GM12878 (cell line): ENCODE data around the gene ACVR1. TPM values are rescaled to one million over a fixed set of nuclear protein-coding genes. Genes with fewer than 3 reads are reported as not detected.

Experiments
- ATAC-seq: fragments of 200-7000 bp; cut with Tn5 transposase; 3 replicates; pipeline ENCODE4 v1.9.1; 2020; ENCODE audit warnings: mild to moderate bottlenecking, moderate library complexity
- BruUV-seq: library from RNA; stranded (reverse); fragments of 400-500 nt; replicated peaks from 2 replicates; lab custom pipeline; 2021; lab: Mats Ljungman, UMichigan
- CTCF ChIA-PET: fragments of 300-600 bp; sonication (Branson Sonifier 250); formaldehyde crosslinking; extraction: SDS; loops from one replicate; lab custom pipeline; 2021; ENCODE audit warnings: inconsistent platforms; lab: Yijun Ruan, JAX
- POLR2A ChIA-PET: fragments of 350-600 bp; formaldehyde crosslinking; extraction: SDS; loops from one replicate; lab custom pipeline; 2021; ENCODE audit warnings: inconsistent platforms; lab: Charles Lee
- RAD21 ChIA-PET: fragments of 300-600 bp; sonication (Branson Sonifier 250); formaldehyde crosslinking; loops from one replicate; lab custom pipeline; 2023; ENCODE audit warnings: antibody characterized with exemption; ENCODE audit not compliant: unreplicated experiment; lab: Charles Lee
- SMC1A ChIA-PET: fragments of 300-600 bp; sonication (Branson Sonifier 250); formaldehyde crosslinking; loops from one replicate; lab custom pipeline; 2023; ENCODE audit not compliant: unreplicated experiment, uncharacterized antibody; lab: Charles Lee
- DNase-seq: peaks from one replicate; pipeline ENCODE4 v3.0.0-alpha.2; 2011; ENCODE audit warnings: low read depth, low spot score
- FAIRE-seq: peaks from 3 replicates; lab custom pipeline; 2011; peaks lifted over from hg19 to GRCh38; lab: Jason Lieb, UNC
- H2AFZ ChIP-seq: 2 replicates; pipeline ENCODE4 v1.6.0; 2011; ENCODE audit warnings: low read depth, low read length, control low read depth; ENCODE audit not compliant: control insufficient read depth
- H3K27ac ChIP-seq: 2 replicates; pipeline ENCODE4 v1.5.1; 2011; ENCODE audit warnings: control low read depth; ENCODE audit not compliant: control insufficient read depth, insufficient read depth
- H3K27me3 ChIP-seq, 2 experiments: replicated peaks in 1 of 2; 2 replicates each; pipeline versions ENCODE4 v1.6.0 to v1.6.1; 2011; ENCODE audit warnings: low read length in 1 of 2; ENCODE audit not compliant: control insufficient read depth in 2 of 2, insufficient read depth in 2 of 2
- H3K36me3 ChIP-seq, 2 experiments: 2 replicates each; pipeline ENCODE4 v1.5.1; 2011; ENCODE audit warnings: low read length in 1 of 2; ENCODE audit not compliant: control insufficient read depth in 2 of 2, insufficient read depth in 2 of 2
- H3K4me1 ChIP-seq: 2 replicates; pipeline ENCODE4 v1.6.1; 2011; ENCODE audit warnings: mild to moderate bottlenecking, low read length, moderate library complexity, mixed read lengths; ENCODE audit not compliant: control insufficient read depth, insufficient read depth
- H3K4me2 ChIP-seq: 2 replicates; pipeline ENCODE4 v1.6.0; 2011; ENCODE audit warnings: control low read depth; ENCODE audit not compliant: control insufficient read depth, insufficient read depth
- H3K4me3 ChIP-seq: fragments of 200-600 bp; sonication (generic); 2 replicates; pipeline ENCODE4 v1.5.1; 2016
- H3K79me2 ChIP-seq: 2 replicates; pipeline ENCODE4 v1.6.0; 2011; ENCODE audit warnings: low read length; ENCODE audit not compliant: control insufficient read depth, insufficient read depth
- H3K9ac ChIP-seq: 2 replicates; pipeline ENCODE4 v1.8.0; 2011; ENCODE audit warnings: low read length, control low read depth, mixed read lengths; ENCODE audit not compliant: control insufficient read depth, insufficient read depth
- H3K9me3 ChIP-seq: replicated peaks from 3 replicates; pipeline ENCODE4 v1.5.1; 2011; ENCODE audit warnings: mild to moderate bottlenecking, low read length; ENCODE audit not compliant: control insufficient read depth, insufficient read depth
- H4K20me1 ChIP-seq: 2 replicates; pipeline ENCODE4 v1.6.0; 2011; ENCODE audit not compliant: control insufficient read depth, insufficient read depth
- HDAC2 ChIP-seq: fragments of 200-600 bp; sonication (generic); IDR thresholded peaks from 2 replicates; pipeline ENCODE4 v1.6.1; 2017
- HDGF ChIP-seq: fragments of 450-650 bp; IDR thresholded peaks from 2 replicates; pipeline ENCODE4 v1.6.1; 2016; ENCODE audit warnings: antibody characterized with exemption
- LARP7 ChIP-seq: fragments of 450-650 bp; IDR thresholded peaks from 2 replicates; pipeline ENCODE4 v1.6.1; 2017; ENCODE audit warnings: mild to moderate bottlenecking
- MTA3 ChIP-seq: IDR thresholded peaks from 2 replicates; pipeline ENCODE4 v1.6.1; 2012; ENCODE audit warnings: low read length, inconsistent platforms, borderline replicate concordance
- MXI1 ChIP-seq: fragments of 150-350 bp; IDR thresholded peaks from 2 replicates; pipeline ENCODE4 v1.6.1; 2011; ENCODE audit warnings: low read depth, mild to moderate bottlenecking, inconsistent platforms, low read length, improper control_type of control experiment
- MYB ChIP-seq: fragments of 150-350 bp; IDR thresholded peaks from 2 replicates; pipeline ENCODE4 v1.6.1; 2014; ENCODE audit warnings: mild to moderate bottlenecking, low read depth, low read length, borderline replicate concordance
- NFXL1 ChIP-seq: fragments of 450-650 bp; IDR thresholded peaks from 2 replicates; pipeline ENCODE4 v1.6.1; 2017; ENCODE audit warnings: antibody characterized with exemption, mild to moderate bottlenecking, borderline replicate concordance
- POLR2A ChIP-seq: IDR thresholded peaks from 2 replicates; pipeline ENCODE4 v1.6.1; 2011; ENCODE audit warnings: low read depth, mild to moderate bottlenecking, low read length
- REST ChIP-seq: IDR thresholded peaks from 2 replicates; pipeline ENCODE4 v1.6.1; 2012; ENCODE audit warnings: mild to moderate bottlenecking, low read depth, low read length
- SIN3A ChIP-seq: IDR thresholded peaks from 2 replicates; pipeline ENCODE4 v1.6.1; 2012; ENCODE audit warnings: low read depth, low read length, improper control_type of control experiment
- SUPT20H ChIP-seq: IDR thresholded peaks from 2 replicates; pipeline ENCODE4 v1.6.1; 2011; ENCODE audit warnings: low read depth, mild to moderate bottlenecking, low read length, moderate library complexity, borderline replicate concordance; ENCODE audit not compliant: control insufficient read depth
- TARDBP ChIP-seq: IDR thresholded peaks from 2 replicates; pipeline ENCODE4 v1.6.1; 2016; ENCODE audit warnings: borderline replicate concordance
- ZNF384 ChIP-seq: IDR thresholded peaks from 2 replicates; pipeline ENCODE4 v1.6.1; 2012; ENCODE audit warnings: low read depth, mild to moderate bottlenecking, low read length, improper control_type of control experiment, borderline replicate concordance
- ZNF592 ChIP-seq: fragments of 450-650 bp; IDR thresholded peaks from 2 replicates; pipeline ENCODE4 v1.6.1; 2017; ENCODE audit warnings: mild to moderate bottlenecking, moderate library complexity
- WGBS: methylation state at CpG from one replicate; pipeline ENCODE4 v1.1.6; 2016; ENCODE audit warnings: low lambda C conversion rate; ENCODE audit not compliant: insufficient replicate concordance, insufficient coverage; ENCODE audit errors: missing lambda C conversion rate; 5-methylcytosine and 5-hydroxymethylcytosine counted together
- in situ Hi-C: fragments of 300-500 bp; cut with MboI; formaldehyde crosslinking; loops from 9 replicates; pipeline ENCODE4 v1.14.3; 2018; ENCODE audit warnings: mixed read lengths
- intact Hi-C: fragments of 100-400 bp; cut with micrococcal nuclease; formaldehyde crosslinking; loops from one replicate; pipeline ENCODE4 v1.14.2; 2022; ENCODE audit not compliant: unreplicated experiment
- polyA plus RNA-seq, 11 experiments: library from polyadenylated mRNA; depleted of rRNA in 4 of 11; unstranded in 6 of 11; stranded (reverse) in 5 of 11; fragments of >200 nt; fragmentation: Nextera tagmentation in 4 of 11; fragmentation: Illumina TruSeq in 1 of 11; extraction: Ambion mirVana in 4 of 11; extraction: Trizol in 1 of 11; gene quantifications; 1 replicate in 1 of 11; 2 replicates in 10 of 11; pipeline versions ENCODE4 v1.2.1 to v1.2.3, GENCODE V29; 2011 to 2016; ENCODE audit warnings: inconsistent platforms in 2 of 11, missing spikeins in 2 of 11, low read depth in 1 of 11
- total RNA-seq, 4 experiments: library from RNA; depleted of rRNA in 3 of 4; stranded (reverse); fragments of >200 nt in 3 of 4; fragmentation: Illumina TruSeq in 1 of 4; extraction: Trizol in 1 of 4; gene quantifications; 2 replicates each; pipeline versions ENCODE4 v1.2.1 to v1.2.3, GENCODE V29; 2013 to 2021

Gene ACVR1
- total and polyA plus RNA-seq, 10 of the 15 experiments (the other 5 are each of a cell fraction or from before 2014, with no cell fraction given) = 0.06 to 0.24 (median 0.14) TPM; not detected in 4

GRCh38 chr2:157923598-157924217, 47.6 kb upstream of the ACVR1 start:
- CTCF ChIA-PET = no interaction called here
- H3K4me3 ChIP-seq = no peak overlapping the region
- intact Hi-C loops = no loop called here
- no peak for TF ChIP-seq POLR2A
- no peak for TF ChIP-seq HDAC2
- no peak for TF ChIP-seq TARDBP
- TF ChIP-seq SIN3A = no peak
- no peak for TF ChIP-seq NFXL1
- no peak for TF ChIP-seq HDGF
- no peak for TF ChIP-seq LARP7
- no peak for TF ChIP-seq ZNF384
- TF ChIP-seq MTA3 = no peak
- no peak for TF ChIP-seq SUPT20H
- no peak for TF ChIP-seq ZNF592
- no peak for TF ChIP-seq MXI1
- TF ChIP-seq REST = no peak
- no peak for TF ChIP-seq MYB

More at GRCh38 chr2:157923598-157924217, 47.6 kb upstream of the ACVR1 start:
- Histone ChIP-seq H3K4me2 (no peak overlapping the region), H3K79me2 (no peaks in the 10 kb centered on the region), H3K27ac (no peak overlapping the region), H3K4me1 (no peaks in the 10 kb centered on the region), H3K9ac (no peak overlapping the region), H2AFZ (no peak overlapping the region), H4K20me1 (no peaks in the 10 kb centered on the region), H3K27me3 (no peaks in the 10 kb centered on the region; a peak in 2 of 4 replicates), H3K36me3 (no peaks in the 10 kb centered on the region), H3K9me3 (no peaks in the 10 kb centered on the region)
- 30% methylated on average over 5 of the region's 5 CpGs for WGBS
- FAIRE-seq (no peak), DNase-seq (no peak), ATAC-seq (no peak)
- ChIA-PET SMC1A (no interaction called here), RAD21 (no interaction called here), POLR2A (no interaction called here)
- in situ Hi-C loops = no loop called here
- no TSS peak for BruUV-seq
